GM15510 (cell line): ENCODE data around the gene ZNF263.

Experiments
- POLR2A ChIP-seq: IDR thresholded peaks from 3 replicates; pipeline ENCODE4 v1.6.1; 2011; ENCODE audit warnings: borderline replicate concordance; ENCODE audit not compliant: insufficient read length; ENCODE audit errors: extremely low read depth

Gene ZNF263

DNA sequence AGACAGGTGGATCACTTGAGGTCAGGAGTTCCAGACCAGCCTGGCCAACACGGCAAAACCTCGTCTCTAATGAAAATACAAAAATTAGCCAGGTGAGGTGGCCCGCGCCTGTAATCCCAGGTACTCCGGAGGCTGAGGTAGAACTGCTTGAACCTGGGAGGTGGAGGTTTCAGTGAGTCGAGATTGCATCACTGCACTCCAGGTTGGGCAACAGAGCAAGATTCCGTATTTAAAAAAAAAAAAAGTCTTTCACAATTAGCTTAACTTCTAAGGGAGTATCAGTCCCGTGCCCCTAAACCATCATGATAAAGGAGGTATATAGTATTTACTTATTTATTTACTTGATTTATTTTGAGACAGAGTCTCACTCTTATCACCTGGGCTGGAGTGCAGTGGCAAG lies 23.5 kb upstream of the ZNF263 start:
- TF ChIP-seq POLR2A, result no peak

DNA sequence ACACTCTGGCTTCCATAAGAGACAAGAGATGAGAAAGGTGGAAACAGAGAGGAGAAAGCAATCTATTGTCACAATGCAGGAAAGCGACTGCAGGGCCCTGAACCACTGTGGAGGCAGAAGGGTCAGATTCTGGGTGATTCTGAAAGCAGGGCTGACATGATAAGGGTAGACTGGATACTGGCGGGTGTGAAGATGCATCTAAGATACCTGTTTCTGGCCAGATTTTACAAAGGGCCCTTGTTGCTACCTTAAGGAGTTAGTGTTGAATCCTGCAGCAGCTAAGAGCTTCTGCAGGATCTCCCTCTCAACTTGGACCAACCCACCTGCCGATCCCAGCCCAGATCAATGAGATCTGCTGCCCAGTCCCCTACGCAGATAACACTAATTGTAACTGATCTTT lies 20.8 kb upstream of the ZNF263 start:
- no peak for TF ChIP-seq POLR2A

DNA sequence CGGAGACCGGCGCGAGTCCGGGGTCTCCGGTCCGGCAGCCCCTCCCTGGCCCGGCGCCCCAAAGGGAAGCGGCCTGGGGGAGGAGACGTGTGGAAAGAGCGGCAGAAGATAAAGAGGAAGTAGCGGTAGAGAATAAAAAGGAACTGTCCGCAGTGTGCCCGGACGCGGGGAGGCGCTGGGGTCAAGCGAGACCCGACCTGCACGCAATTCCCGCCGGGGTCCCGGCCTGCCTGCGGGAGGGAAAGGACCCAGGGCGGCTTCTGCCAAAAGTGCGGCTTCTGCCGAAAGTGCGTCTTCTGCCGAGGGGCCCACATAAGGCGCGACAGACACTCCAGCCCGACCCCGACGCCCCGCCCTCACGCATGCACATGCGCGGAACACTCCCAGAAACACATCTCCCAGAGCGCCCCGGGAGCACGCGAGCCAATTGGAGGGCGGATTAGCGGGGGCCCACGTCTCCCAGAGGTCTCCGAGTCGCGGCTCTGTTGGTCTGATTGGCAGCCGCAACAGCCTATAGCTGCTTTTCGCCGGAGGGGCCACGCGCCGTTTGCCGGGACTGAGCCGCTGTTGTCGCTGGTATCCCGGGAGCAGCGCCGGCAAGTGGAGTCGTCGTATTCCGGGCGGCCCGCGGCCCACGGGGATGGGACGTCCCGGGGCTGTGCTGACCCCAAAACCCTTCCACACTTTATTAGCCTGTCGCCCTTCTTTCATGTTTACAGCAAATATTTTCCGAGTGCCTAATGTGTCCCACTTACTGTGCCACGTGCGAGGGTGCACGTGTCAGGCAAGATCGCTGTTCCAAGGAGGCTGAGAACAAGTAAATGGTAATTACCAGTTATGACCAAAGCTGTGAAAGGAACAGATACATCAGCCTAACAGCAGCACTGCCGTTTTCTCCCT lies 18.9 kb upstream of the ZNF263 start:
- peak; percentile 84 for TF ChIP-seq POLR2A

DNA sequence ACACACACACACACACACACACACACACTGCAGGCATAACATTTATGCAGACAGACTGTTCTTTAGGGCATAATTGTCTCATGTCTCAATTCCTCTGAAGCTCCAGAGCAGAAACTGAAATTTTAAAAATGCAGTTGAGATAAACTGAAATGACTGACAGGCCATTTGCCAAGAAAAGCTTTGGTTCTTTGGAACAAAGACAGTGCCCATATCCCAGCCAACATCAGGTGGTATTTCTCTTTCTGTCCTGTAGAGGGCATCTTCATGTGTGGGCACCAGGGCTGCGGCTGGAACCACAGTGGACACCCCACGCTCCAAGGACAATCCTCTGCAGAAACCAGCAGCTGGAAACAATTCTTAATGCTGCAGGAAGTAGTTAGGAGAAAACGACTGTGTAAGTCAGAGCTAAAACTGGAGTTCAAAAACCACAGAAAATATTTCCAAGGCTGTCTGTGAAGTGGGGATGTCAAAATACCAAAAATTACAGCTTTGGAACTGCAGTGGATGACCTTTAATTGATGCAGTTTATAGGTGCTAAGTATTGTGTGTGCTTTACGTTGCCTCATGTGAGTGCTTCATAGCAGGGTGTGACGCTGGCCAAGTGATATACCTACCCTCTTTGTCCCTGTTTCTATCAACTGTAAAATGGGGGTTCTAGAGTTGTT lies 16.3 kb upstream of the ZNF263 start:
- TF ChIP-seq POLR2A, result no peak

DNA sequence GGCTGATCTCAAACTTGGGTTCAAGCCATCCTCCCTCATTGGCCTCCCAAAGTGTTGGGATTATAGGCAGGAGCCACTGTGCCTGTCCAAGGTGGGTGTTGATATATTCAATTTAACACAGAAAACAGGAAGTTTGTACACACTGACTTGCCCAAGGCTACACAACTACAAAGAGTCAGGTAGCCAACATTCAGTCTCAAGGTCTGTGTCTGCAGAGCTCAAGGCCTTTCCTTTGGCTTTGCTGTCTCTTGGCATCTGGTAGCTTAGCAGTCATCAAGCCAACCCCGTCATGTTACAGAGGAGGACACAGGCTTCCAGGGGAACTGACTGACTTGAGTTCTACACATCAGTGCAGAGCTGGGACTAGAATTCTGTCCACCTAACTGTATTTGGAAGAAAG lies 15.0 kb upstream of the ZNF263 start:
- no peak for TF ChIP-seq POLR2A

DNA sequence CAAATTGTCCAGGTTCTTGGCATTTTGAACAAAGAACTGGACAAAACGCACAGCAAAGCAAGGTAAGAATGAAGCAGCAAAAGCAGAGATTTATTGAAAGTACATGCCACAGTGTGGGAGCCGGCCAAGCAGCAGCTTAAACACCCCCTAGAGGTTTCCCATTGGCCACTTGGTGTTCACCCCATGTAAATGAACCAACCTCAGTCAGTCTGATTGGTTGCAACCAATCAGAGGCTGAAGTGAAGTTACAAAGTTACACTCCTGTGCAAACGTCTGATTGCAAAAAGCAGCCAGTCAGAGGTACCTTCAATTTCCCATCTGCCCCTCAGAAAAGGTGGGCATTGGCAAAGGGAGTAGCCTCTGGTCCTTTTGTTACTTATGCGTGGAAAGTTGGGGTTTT lies 8.8 kb upstream of the ZNF263 start:
- no peak for TF ChIP-seq POLR2A

DNA sequence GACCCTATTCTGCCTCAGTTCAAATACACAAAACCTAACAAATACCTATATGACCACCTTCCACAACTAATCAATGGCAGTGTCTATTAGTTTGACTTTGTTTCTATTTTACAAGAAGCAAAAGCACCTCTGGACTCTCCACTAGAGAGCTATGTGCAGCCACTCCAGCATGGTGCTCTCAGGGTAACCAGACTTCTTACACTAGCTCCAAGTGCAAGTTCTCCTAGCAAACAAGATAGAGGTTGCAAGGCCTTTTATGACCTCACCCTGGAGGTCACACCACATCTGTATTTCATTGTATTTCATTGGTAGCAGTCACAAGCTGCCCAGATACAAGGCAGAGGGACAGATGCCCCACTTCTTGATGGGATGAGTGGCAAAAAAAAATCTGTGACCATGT lies 8.3 kb upstream of the ZNF263 start:
- TF ChIP-seq POLR2A, result no peak

DNA sequence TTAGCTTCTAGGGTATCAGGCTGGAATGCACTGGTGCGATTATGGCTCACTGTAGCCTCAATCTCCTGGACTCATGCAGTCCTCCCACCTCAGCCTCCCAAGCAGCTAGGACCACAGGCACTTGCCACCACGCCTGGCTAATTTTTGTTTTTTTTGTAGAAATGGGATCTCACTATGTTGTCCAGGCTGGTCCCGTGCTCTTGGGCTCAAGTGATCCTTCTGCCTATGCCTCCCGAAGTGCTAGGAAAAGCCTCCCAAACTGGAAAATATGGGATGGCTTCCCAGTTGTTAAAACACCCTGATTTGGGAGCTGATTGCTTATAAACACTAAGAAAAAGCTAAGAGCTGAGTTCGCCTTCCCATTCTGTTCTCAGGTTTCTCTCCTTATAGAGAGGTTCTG lies 6.6 kb upstream of the ZNF263 start:
- no peak for TF ChIP-seq POLR2A

DNA sequence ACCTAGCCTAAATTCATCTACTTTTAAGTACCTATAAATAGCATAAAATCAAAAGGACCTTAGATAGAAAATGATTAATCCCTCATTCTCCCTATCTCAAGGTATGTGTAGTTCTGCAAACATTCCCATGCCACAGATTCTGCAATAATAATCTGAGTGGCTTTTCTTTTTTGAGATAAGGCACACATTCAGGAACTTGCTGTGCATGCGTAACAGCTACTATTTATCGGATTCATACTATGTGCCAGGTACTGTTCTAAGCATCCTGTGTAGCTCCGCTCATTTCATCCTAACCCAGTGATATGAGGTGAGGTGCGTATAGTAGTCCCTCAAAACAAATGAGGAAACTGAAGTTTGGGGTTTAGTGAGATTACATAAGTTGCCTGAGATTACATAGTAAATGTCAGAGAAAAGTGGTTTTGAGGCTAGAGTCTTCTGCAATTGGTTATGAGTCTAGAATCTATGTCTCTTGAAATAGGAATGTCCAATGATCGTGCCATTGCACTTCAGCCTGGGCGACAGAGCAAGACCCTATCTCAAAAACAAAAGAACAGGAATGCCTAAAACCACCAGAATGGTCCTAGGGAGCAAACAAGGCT lies 2.0 kb upstream of the ZNF263 start:
- TF ChIP-seq POLR2A, result no peak

DNA sequence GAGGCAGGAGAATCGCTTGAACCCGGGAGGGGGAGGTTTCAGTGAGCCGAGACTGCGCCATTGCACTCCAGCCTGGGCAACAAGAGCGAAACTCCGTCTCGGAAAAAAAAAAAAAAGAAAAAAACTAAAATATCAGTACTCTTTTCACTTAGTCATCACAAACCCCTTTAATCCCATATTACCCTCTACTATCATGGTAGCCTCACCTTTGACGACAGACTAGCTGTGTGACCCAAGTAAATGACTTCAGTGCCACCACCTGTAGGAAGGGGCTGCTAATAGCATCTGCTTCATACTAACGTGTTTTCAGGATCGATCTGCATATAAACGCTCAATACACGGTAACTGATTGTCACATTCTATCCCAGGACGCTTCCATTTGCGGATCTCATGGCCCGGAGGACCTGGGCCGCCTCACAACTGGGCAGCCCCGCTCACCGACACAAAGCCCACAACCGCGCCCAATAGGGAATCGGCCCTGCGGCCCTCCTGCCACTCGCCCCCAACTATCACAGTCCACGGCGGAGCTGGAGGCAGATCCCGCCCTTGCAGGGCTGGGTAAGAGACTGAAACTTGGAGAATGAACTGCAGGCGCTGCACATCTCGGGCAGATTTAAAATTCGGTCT lies 1.1 kb upstream of the ZNF263 start:
- no peak for TF ChIP-seq POLR2A

DNA sequence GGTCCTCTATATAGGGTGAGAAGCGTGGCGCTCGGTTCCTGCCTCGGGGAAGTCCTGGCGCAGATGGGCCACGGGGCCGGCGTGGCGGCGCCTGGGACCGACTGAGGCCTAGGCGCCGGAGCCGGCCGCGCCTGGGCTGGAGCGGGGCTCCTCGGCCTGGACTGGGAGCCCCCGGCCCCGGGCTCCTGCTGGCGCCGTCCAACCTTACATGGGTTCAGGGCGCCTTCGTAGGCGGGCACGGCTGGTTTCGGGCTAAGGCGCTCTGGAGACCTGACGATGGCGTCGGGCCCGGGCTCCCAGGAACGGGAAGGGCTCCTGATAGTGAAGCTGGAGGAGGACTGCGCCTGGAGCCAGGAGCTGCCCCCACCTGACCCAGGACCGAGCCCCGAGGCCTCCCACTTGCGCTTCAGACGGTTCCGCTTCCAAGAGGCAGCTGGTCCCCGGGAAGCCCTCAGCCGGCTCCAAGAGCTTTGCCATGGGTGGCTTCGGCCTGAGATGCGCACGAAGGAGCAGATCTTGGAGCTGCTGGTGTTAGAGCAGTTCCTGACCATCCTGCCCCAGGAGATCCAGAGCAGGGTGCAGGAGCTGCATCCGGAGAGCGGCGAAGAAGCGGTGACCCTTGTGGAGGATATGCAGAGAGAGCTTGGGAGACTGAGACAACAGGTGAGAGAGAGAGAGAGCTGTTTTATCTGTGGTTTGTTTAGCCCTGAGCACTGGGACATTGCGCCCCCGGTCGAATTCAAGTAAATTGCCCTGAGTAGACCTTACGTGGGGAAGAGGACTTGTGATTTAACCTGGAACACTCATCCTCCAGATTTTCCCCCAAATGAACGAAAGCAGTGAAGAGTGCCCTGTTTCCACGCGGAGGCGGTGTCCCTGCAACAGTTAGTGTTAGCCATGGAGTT lies 504 bp downstream of the ZNF263 start:
- no peak for TF ChIP-seq POLR2A

DNA sequence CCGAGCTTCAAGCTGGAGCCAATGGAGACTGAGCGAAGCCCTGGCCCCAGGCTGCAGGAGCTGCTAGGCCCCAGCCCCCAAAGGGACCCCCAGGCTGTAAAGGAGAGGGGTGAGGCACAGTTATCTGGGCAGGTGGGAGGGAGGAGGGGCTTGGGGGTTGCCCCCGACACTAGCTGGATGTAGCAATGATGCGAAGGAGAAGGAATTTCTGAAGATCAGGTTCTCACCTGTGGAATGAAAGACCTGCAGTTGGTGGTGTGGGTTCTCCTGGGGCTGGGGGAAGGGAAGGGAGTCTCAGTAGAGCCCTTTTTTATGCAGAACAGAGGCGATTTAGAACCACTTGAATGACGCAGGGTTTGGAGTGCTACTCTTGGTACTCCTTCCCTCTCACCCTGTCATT lies 1.8 kb downstream of the ZNF263 start:
- TF ChIP-seq POLR2A, result no peak

DNA sequence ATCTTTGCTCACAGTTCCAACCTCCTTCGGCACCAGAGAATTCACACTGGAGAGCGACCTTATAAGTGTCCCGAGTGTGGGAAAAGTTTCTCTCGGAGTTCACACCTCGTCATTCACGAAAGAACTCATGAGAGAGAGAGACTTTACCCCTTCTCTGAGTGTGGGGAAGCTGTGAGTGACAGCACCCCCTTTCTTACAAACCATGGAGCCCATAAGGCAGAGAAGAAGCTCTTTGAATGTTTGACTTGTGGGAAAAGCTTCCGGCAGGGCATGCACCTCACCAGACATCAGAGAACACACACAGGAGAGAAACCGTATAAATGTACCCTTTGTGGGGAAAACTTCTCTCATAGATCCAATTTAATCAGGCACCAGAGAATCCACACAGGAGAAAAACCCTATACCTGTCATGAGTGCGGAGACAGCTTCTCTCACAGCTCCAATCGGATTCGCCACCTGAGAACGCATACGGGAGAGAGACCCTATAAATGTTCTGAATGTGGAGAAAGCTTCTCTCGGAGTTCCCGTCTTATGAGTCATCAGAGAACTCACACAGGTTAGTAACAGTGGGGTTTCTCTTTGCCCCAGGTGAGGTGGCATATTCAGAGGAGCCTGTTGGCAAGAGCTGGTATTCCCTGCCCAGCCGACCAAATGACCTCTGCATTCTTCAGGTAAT lies 6.8 kb downstream of the ZNF263 start:
- no peak for TF ChIP-seq POLR2A

DNA sequence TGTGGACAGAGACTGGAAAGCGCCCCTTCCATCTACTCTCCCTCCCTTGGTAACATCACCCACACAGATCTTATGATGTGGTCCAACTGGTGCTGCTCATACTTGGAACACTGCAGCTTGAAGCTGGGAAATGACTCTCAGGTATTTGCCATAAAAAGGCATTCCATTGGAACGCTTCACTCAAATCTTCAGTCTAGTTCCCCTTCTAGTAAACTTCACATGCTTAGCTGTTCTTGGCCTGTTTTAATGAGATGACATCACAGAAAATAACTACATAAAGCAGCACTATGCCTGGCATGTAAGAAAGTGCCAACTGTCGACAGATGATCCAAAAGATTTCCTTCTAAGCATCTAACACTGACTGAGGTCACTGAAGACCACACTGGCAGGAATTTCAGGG lies 9.3 kb downstream of the ZNF263 start:
- TF ChIP-seq POLR2A, result no peak
